GM19372 (cell line): ENCODE results near the gene RRP12.
"Not testable (repeated sequence)": the region's sequence is repeated elsewhere in the genome, so short reads cannot be mapped to it uniquely, and the experiment has no call there.

Source experiments
- ATAC-seq: cut with Tn5 transposase; IDR thresholded peaks from one replicate; pipeline ENCODE4 v1.9.1; 2021; ENCODE audit warnings: mild to moderate bottlenecking, low read depth, moderate library complexity; ENCODE audit not compliant: unreplicated experiment

Gene RRP12

GRCh38 chr10:97408496-97408992 lies 7.4 kb upstream of the RRP12 start:
- ATAC-seq = no peak

DNA sequence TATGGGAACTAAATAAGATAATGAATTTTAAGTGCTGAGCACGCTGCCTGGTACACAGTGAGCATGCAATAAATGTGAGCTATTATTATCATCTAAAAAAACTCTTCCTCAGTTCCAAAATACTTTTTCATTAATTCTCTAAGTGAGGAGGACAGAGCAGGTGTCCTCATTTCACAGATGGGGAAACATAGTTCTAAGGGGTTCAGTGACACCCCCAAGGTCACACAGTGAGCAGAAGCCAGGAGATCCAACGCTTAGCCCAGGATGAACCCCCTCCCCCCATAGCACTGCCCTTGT lies 6.8 kb upstream of the RRP12 start:
- no peak for ATAC-seq

DNA sequence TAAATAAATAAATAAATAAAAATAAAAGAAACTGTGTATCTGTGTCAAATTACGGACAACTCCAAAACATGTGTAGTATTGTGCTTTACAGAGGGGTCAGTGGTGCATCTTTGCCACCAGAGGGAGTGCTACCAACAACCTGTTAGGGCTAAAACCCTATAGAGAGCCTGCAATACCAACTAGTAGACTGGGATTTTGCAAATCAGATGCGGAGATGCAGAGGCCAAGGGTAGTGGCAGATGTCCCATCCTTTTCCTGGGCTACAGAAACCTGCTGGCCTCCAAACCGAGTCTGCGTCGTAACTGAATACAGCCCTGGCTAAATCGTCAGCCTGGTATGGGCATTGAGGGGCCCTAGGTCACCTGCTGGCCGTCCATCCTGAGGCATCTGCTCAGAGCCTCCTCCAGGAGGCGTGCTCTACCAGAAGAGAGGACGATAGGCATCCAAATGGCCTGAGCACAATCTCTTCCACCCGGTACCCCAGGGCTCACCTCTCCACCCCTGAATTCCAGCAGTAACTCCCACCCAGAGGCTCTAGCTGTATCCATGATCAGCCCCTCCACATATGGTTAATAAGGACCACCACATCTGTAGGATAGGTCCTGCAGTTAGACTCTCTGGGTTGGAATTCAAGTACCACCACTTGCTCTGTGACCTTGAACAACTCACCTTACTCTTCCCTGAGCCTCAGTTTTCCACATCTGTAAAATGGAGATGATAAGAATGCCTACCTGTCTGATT lies 6.2 kb upstream of the RRP12 start:
- peak; percentile 92 for ATAC-seq

DNA sequence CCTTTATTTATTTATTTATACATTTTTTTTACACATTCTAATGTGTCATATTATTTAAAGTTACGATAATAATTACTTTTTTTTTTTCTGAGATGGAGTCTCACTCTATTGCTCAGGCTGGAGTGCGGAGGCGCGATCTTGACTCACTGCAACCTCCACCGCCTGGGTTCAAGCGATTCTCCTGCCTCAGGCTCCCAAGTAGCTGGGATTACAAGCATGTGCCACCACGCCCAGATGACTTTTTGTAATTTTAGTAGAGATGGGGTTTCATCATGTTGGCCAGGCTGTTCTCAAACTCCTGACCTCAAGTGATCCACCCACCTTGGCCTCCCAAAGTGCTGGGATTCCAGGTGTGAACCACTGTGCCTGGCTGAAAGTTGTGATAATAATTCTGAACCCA lies 5.3 kb upstream of the RRP12 start:
- ATAC-seq = not testable (repeated sequence)

DNA sequence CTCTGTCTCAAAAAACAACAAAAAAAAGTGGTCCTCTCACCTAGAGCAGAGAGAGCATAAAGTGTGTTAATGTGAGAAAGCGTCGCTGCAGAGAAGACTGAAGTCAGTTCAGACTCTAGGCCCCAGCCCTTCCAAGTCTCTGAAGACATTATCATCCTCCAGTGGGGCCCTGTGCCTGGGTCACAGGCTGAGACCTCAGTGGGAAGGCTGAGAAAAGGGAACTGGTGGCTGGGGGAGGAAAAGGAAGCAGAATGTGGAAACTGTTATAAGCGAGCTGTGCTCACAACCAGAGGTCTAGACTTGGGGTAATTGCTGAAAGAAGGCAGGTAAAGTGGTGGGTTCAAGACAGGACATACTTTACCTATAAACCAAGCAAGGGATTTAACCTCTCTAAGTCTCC lies 4.9 kb upstream of the RRP12 start:
- ATAC-seq = no peak

GRCh38 chr10:97404044-97404443 lies 2.9 kb upstream of the RRP12 start:
- ATAC-seq = no peak

- no peak for ATAC-seq
Observed at GRCh38 chr10:97401455-97401919, 347 bp upstream of the RRP12 start.

- ATAC-seq = no peak
Observed at GRCh38 chr10:97399843-97400545, 1.1 kb downstream of the RRP12 start.

GRCh38 chr10:97396056-97396455 lies 5.1 kb downstream of the RRP12 start:
- no peak for ATAC-seq

- ATAC-seq = no peak
Observed at GRCh38 chr10:97393034-97393573, 8.0 kb downstream of the RRP12 start.

DNA sequence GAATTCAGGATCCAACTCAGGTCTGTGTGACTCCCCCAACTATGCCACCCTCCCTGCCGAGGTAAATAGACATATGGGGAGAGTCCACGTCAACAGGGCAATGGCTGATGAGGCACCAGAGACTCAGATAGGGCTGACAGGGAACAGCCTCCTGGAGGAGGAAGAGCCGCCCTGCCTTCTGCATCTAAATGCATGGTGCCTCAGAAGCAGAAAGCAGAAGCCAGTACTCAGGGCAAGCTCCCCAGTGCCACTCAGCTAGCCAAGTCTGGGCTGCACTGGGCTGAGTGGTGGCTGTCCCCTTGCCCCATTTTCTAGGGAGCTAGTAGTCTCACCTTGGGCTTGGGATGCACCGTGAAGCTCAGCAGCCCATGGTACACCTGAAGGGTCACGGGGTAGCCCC lies 11.0 kb downstream of the RRP12 start:
- ATAC-seq = no peak

DNA sequence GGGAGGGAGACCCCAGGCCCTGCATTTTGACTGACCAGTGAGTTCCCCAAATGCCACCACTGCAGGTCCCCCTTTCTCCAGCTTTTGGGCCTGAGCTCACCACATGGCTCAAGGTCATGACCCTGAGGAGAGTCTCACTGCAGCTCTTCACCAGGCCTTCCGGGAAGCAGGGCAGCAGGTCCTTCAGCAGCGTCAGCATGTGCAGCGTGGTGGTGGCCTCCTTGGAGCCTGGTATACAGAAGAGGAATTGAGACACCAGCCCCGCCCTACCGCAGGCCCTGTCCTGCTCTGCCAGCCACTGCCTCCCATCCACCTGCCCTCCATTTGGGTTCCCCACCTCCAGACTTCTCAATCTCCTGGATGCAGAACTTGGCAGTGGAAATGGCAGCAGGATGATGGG lies 13.0 kb downstream of the RRP12 start:
- ATAC-seq = no peak

- no peak for ATAC-seq
Observed at GRCh38 chr10:97385565-97385964, 15.6 kb downstream of the RRP12 start.

DNA sequence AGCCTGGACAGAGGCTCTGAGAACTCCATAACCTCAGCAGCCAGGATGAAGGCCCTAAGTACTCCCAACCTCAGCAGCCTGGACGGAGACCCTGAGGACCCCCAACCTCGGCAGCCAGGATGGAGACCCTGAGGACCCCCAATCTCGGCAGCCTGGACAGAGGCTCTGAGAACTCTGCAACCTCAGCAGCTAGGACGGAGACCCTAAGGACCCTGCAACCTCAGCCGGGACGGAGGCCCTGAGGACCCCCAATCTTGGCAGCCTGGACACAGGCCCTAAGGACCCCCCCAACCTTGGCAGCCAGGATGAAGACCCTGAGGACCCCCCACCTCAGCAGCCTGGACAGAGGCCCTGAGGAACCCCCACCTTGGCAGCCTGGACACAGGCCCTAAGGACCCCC lies 16.5 kb downstream of the RRP12 start:
- no peak for ATAC-seq

DNA sequence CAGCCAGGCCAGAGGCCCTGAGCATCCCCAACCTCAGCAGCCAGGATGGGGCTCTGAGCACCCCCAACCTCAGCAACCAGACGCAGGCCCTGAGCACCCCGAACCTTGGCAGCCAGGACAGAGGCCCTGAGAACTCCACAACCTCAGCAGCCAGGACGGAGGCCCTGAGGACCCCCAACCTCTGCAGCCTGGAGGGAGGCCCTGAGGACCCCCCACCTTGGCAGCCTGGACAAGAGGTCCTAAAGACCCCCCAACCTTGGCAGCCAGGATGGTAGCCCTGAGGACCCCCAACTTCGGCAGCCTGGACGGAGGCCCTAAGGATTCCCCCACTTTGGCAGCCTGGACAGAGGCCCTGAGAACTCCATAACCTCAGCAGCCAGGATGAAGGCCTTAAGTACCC lies 17.0 kb downstream of the RRP12 start:
- ATAC-seq = no peak

- ATAC-seq = no peak
Observed at GRCh38 chr10:97383159-97383558, 18.0 kb downstream of the RRP12 start.

DNA sequence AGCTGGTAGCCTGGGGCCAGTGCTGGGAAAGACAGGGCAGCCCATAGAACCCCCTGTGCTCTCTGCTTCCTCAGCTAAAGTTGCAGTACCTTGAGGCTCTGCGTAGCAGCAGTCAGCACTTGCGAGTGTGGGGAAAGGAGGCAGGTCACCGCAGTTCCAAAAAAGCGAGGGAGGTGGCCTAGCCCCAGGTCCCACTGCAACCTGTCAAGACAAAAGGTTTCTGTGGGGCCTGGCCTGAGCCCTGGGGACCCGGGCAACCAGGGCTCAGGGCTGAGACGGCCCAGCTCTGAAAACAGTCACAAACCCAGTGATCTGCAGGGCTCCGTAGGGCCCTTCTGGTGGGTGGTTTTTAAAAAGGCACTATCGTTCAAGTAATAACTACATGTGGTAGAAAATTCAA lies 19.5 kb downstream of the RRP12 start:
- ATAC-seq = no peak

- ATAC-seq = no peak
Observed at GRCh38 chr10:97380516-97380915, 20.6 kb downstream of the RRP12 start.

DNA sequence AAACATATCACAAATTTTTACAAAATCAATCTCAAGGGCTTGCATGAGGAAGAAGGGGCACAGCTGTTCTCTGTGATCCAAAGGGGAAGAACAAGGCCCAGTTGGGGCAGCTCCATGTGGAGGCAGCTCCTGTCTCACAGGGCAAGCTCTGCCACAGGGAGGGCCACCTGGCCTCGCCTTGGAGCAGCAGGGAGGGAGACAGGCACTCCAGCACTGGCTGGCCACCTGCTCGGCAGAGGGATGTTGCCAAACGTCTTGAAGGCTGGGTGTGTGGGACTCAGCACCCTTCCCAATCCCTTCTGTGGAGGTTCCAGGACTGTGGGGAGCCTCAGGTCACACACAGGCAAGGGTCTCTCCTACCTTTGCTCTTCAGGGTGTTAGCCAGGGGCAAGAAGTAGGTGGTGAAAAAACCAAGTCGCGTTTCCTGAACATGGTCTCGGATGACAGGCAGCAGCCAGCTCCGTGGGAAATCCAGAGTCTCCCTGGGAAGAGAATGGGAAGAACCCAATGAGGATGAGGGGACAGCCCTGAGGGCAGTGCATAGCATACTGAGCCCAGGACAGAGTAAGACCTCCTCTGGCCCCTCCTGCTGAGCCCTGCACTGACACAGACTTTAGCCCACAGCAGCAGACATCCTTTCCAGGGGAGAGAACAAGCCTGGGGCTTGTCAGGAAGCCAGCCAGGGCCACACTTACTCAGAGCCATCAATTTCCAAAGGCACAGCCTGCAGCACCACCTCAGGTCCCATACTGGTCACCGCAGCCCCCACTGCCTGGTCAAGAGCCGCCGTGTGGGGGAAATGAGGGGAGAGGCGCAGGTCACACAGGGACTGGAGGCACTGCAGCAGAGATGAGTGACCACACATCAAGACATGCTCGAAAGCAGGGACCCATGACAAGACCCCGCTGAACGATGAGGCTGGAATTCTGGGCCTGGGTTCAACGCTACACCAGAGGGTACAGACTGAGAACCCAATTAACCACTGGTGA lies 21.9 kb downstream of the RRP12 start:
- ATAC-seq = no peak

- no peak for ATAC-seq
Observed at GRCh38 chr10:97376413-97376812, 24.7 kb downstream of the RRP12 start.

DNA sequence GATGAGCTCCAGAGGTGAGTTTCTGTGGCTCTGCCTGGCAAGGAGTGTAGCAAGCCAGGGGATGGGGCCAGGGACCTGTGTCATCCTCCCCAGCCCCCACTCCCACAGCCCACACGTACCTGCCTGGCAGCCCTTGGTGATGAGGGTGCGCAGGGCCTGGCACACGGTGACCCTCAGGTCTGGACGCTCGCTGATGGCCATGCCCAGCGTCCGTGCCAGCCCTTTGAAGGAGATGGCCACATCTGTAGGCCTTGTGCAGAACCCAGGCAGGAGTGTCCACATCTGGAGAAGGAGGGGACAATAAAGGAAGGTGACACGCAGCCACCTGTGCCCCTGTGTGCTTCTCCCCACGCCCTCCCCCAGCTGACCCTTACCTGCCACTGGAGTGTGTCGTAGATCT lies 27.7 kb downstream of the RRP12 start:
- ATAC-seq = no peak
